RWPE2 (cell line): ENCODE measurements around the gene DEK.
A peak's percentile ranks its signal among the peaks of the same experiment; 100 is the strongest.

Experiments
- ATAC-seq: fragments of 200-7000 bp; cut with Tn5 transposase; 3 replicates; pipeline ENCODE4 v1.9.1; 2021; ENCODE audit warnings: low read depth
- DNase-seq: peaks from one replicate; pipeline ENCODE4 v3.0.0-alpha.2; 2020; ENCODE audit warnings: low spot score
- H3K27ac ChIP-seq: fragments of 450-650 bp; 2 replicates; pipeline ENCODE4 v1.5.1; 2017; ENCODE audit warnings: mild to moderate bottlenecking; ENCODE audit not compliant: poor library complexity, severe bottlenecking
- H3K27me3 ChIP-seq: fragments of 250-450 bp; sonication (Bioruptor Pico); 2 replicates; pipeline ENCODE4 v1.5.1; 2021; ENCODE audit warnings: mild to moderate bottlenecking, moderate library complexity; ENCODE audit not compliant: insufficient read depth, poor library complexity, severe bottlenecking
- H3K36me3 ChIP-seq: fragments of 250-450 bp; sonication (Bioruptor Pico); 2 replicates; pipeline ENCODE4 v1.5.1; 2020; ENCODE audit warnings: low read depth, mild to moderate bottlenecking, moderate library complexity
- H3K4me1 ChIP-seq: fragments of 250-450 bp; sonication (Bioruptor Pico); 2 replicates; pipeline ENCODE4 v1.5.1; 2021; ENCODE audit warnings: mild to moderate bottlenecking, moderate library complexity; ENCODE audit not compliant: insufficient read depth, poor library complexity, severe bottlenecking
- H3K4me3 ChIP-seq: fragments of 250-450 bp; sonication (Bioruptor Pico); 2 replicates; pipeline ENCODE4 v1.5.1; 2021; ENCODE audit warnings: mild to moderate bottlenecking, moderate library complexity; ENCODE audit not compliant: severe bottlenecking
- H3K9me3 ChIP-seq: fragments of 250-450 bp; sonication (Bioruptor Pico); 2 replicates; pipeline ENCODE4 v1.5.1; 2021; ENCODE audit warnings: mild to moderate bottlenecking, moderate library complexity; ENCODE audit not compliant: severe bottlenecking
- TF ChIP-seq, protein P1 (sequence below): fragments of 450-650 bp; IDR thresholded peaks from one replicate; pipeline ENCODE4 v1.5.1; 2017; ENCODE audit warnings: mild to moderate bottlenecking, moderate library complexity; ENCODE audit not compliant: poor library complexity, severe bottlenecking

The DEK gene

GRCh38 chr6:18221288-18221615 lies 43.1 kb downstream of the DEK start:
- Histone ChIP-seq H3K27me3 (no peaks in the 10 kb centered on the region), H3K4me1 (peaks cover 1% of the 10 kb centered on the region), H3K27ac (no peak overlapping the region), H3K36me3 (peaks cover 62% of the 10 kb centered on the region), H3K4me3 (no peak overlapping the region), H3K9me3 (no peaks in the 10 kb centered on the region)
- TF ChIP-seq, protein P1, sequence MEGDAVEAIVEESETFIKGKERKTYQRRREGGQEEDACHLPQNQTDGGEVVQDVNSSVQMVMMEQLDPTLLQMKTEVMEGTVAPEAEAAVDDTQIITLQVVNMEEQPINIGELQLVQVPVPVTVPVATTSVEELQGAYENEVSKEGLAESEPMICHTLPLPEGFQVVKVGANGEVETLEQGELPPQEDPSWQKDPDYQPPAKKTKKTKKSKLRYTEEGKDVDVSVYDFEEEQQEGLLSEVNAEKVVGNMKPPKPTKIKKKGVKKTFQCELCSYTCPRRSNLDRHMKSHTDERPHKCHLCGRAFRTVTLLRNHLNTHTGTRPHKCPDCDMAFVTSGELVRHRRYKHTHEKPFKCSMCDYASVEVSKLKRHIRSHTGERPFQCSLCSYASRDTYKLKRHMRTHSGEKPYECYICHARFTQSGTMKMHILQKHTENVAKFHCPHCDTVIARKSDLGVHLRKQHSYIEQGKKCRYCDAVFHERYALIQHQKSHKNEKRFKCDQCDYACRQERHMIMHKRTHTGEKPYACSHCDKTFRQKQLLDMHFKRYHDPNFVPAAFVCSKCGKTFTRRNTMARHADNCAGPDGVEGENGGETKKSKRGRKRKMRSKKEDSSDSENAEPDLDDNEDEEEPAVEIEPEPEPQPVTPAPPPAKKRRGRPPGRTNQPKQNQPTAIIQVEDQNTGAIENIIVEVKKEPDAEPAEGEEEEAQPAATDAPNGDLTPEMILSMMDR = no peak
- DNase-seq (no peak), ATAC-seq (no peak)

DNA sequence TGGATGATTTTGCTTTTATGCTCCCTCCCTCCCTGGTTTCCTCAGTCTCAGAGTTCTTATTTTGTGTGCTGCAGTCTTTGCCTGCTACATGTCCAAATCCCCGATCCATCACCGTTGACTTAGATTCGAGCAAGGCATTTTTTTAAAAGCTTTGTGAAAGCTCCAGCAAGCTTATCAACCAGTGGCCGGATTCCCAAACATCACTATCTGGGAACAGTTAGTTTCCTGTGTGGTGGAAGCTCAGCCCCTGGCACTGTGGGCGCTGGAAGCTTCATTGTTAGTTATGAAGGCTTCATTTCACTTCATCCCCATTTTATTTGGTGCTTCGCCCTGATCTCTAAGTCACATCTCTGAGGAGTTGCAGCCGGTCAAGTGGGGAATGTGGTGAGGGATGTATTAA lies 44.7 kb downstream of the DEK start:
- Histone ChIP-seq H3K4me1 (peaks cover 5% of the 10 kb centered on the region), H3K27me3 (no peaks in the 10 kb centered on the region), H3K4me3 (no peak overlapping the region), H3K36me3 (peaks cover 45% of the 10 kb centered on the region), H3K9me3 (no peaks in the 10 kb centered on the region), H3K27ac (no peak overlapping the region)
- DNase-seq (no peak), ATAC-seq (no peak)
- TF ChIP-seq, protein P1 = no peak

GRCh38 chr6:18218233-18218632 lies 46.1 kb downstream of the DEK start:
- TF ChIP-seq, protein P1 = no peak
- no peaks in the 10 kb centered on the region for H3K9me3 ChIP-seq
- no peaks in the 10 kb centered on the region for H3K27me3 ChIP-seq
- H3K36me3 ChIP-seq = peaks cover 32% of the 10 kb centered on the region
- H3K27ac ChIP-seq = no peak overlapping the region
- H3K4me3 ChIP-seq = no peak overlapping the region
- ATAC-seq (no peak), DNase-seq (no peak)
- H3K4me1 ChIP-seq = peaks cover 5% of the 10 kb centered on the region

- DNase-seq = no peak
- ATAC-seq = peak; percentile 87
Measured at GRCh38 chr6:18216411-18216810, 47.9 kb downstream of the DEK start.

DNA sequence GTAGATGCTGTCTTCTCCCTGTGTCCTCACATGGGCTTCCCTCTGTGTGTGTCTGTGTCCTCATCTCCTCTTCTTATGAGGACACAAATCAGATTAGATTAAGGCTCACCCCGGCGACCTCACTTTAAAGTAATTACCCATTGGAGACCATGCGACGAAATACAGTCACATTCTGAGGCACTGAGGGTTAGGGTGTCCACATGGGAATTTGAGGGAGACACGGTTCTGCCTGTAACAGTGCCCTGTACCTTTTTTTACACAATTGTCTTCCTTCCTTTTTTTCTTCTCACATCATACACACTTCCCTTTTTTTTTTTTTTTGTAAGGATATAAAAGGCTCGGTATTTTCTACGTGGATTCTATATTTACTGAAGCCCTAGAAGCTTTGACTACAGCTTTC lies 48.9 kb downstream of the DEK start:
- TF ChIP-seq, protein P1 = no peak
- H3K27me3 ChIP-seq = no peaks in the 10 kb centered on the region
- H3K9me3 ChIP-seq = no peaks in the 10 kb centered on the region
- DNase-seq (no peak), ATAC-seq (no peak)
- H3K4me3 ChIP-seq = no peak overlapping the region
- H3K4me1 ChIP-seq = peaks cover 5% of the 10 kb centered on the region
- H3K36me3 ChIP-seq = peaks cover 11% of the 10 kb centered on the region
- no peak overlapping the region for H3K27ac ChIP-seq

More at GRCh38 chr6:18216411-18216810, 47.9 kb downstream of the DEK start:
- H3K36me3 ChIP-seq = peaks cover 16% of the 10 kb centered on the region
- H3K27me3 ChIP-seq = no peaks in the 10 kb centered on the region
- H3K9me3 ChIP-seq = no peaks in the 10 kb centered on the region
- TF ChIP-seq, protein P1 = no peak
- H3K4me3 ChIP-seq = no peak overlapping the region
- peak overlapping the region; percentile 46 for H3K27ac ChIP-seq
- peaks cover 5% of the 10 kb centered on the region for H3K4me1 ChIP-seq
